Ovary (tissue), 9 donors: ENCODE measurements around the gene DUSP1. TPM values are rescaled to one million over a fixed set of nuclear protein-coding genes. Genes with fewer than 3 reads are reported as not detected.

ENCODE experiments used
- DNase-seq, 5 donors: peaks; one replicate each; pipeline ENCODE4 v3.0.0-alpha.2; 2019 to 2020
- H3K27ac ChIP-seq, 2 donors: fragments of 200-600 bp; one replicate each; pipeline versions ENCODE4 v1.5.1 to v1.8.0; 2019 to 2022
- H3K27me3 ChIP-seq: fragments of 200-600 bp; one replicate; pipeline ENCODE4 v1.8.0; 2022
- H3K36me3 ChIP-seq: fragments of 200-600 bp; sonication (generic); one replicate; pipeline ENCODE4 v1.5.1; 2019
- H3K4me1 ChIP-seq: one replicate; pipeline ENCODE4 v1.8.1; 2013; ENCODE audit warnings: mild to moderate bottlenecking, moderate library complexity; ENCODE audit not compliant: insufficient read depth
- H3K4me3 ChIP-seq: fragments of 200-600 bp; sonication (generic); one replicate; pipeline ENCODE4 v1.5.1; 2017
- H3K9me3 ChIP-seq, 2 donors: fragments of 200-600 bp in 1 of 2; sonication (generic) in 1 of 2; one replicate each; pipeline versions ENCODE4 v1.5.1 to v1.8.1; 2013 to 2019; ENCODE audit warnings: mild to moderate bottlenecking in 1 of 2, moderate library complexity in 1 of 2
- EP300 ChIP-seq: sonication (generic); formaldehyde crosslinking; IDR thresholded peaks from one replicate; pipeline ENCODE4 v1.6.1; 2017; ENCODE audit warnings: antibody characterized with exemption
- POLR2A ChIP-seq: fragments of 450-650 bp; IDR thresholded peaks from one replicate; pipeline ENCODE4 v1.6.1; 2017; ENCODE audit warnings: antibody characterized with exemption, mild to moderate bottlenecking, moderate library complexity
- WGBS, 3 donors: extraction: QIAGEN DNeasy Blood & Tissue Kit in 1 of 3; methylation state at CpG; one replicate each; pipeline versions ENCODE4 v1.1.5 to v1.1.7; 2013 to 2017; 5-methylcytosine and 5-hydroxymethylcytosine counted together
- intact Hi-C, 4 donors: fragments of 100-400 bp; cut with DNase I; formaldehyde crosslinking; loops; one replicate each; pipeline versions ENCODE4 v1.11.0 to v1.15.1; 2022 to 2023
- polyA plus RNA-seq, 2 donors: library from polyadenylated mRNA; stranded (reverse); fragments of 200-250 nt in 1 of 2; fragments of 350-450 nt in 1 of 2; fragmentation: Illumina TruSeq in 1 of 2; extraction: RNeasy Lipid Tissue Mini Kit (QIAGEN cat#74804) in 1 of 2; gene quantifications; one replicate each; pipeline ENCODE4 v1.2.3, GENCODE V29; 2013 to 2014
- total RNA-seq, 7 donors: library from RNA; depleted of rRNA in 2 of 7; stranded (reverse); fragments of >200 nt in 2 of 7; fragmentation: NEBNext Ultra II Directional in 3 of 7; extraction: Animal tissue kit (Norgen Biotek cat#: 25700) in 3 of 7; gene quantifications; one replicate each; pipeline versions ENCODE4 v1.1.0 to v1.2.4, GENCODE V29; 2016 to 2023
- TF ChIP-seq, protein P1 (sequence below), 3 donors: fragments of 450-650 bp in 2 of 3; fragments of 200-600 bp in 1 of 3; IDR thresholded peaks; one replicate each; pipeline versions ENCODE4 v1.5.1 to v1.8.0; 2016 to 2022; ENCODE audit warnings: antibody characterized with exemption in 3 of 3, mild to moderate bottlenecking in 1 of 3
- donor health status: DM: no; HTN: no; CAD: no; lungs with moderate emphysema.
- donor health status: DM: no; HTN: no; CAD: no.
- donor health status: Bipolar disorder and iron deficiency.
- donor health status: DM: yes; HTN: yes; CAD: no.
- donor health status: DM: no; HTN: no; CAD: no.
- donor health status: DM: yes; HTN: yes; CAD: no.

The DUSP1 gene
- total and polyA plus RNA-seq, 9 donors = 112 to 2,672 (median 201) TPM

DNA sequence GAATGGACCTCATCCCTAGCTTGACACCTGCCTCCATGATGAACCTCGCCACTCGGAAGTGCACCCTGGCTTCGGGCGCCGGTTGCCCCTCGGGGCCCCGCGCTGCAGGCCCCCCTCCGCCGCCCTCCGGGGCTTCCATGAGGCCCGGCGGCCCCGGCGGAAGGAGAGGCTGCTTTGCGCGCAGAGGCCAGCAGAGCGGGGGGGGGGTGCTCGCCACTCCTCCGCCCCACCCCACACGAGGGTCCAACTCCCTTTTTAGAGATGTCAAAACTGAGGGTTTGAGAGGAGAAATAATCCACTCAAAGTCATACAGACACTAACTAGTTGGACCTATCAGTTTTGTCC is 7.9 kb downstream of the DUSP1 start:
- H3K36me3 ChIP-seq = no peaks in the 10 kb centered on the region
- no peak overlapping the region for H3K4me3 ChIP-seq
- TF ChIP-seq, protein P1, sequence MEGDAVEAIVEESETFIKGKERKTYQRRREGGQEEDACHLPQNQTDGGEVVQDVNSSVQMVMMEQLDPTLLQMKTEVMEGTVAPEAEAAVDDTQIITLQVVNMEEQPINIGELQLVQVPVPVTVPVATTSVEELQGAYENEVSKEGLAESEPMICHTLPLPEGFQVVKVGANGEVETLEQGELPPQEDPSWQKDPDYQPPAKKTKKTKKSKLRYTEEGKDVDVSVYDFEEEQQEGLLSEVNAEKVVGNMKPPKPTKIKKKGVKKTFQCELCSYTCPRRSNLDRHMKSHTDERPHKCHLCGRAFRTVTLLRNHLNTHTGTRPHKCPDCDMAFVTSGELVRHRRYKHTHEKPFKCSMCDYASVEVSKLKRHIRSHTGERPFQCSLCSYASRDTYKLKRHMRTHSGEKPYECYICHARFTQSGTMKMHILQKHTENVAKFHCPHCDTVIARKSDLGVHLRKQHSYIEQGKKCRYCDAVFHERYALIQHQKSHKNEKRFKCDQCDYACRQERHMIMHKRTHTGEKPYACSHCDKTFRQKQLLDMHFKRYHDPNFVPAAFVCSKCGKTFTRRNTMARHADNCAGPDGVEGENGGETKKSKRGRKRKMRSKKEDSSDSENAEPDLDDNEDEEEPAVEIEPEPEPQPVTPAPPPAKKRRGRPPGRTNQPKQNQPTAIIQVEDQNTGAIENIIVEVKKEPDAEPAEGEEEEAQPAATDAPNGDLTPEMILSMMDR (IDR thresholded peaks at IDR 0.05) = no peak
- TF ChIP-seq POLR2A (no peak), EP300 (no peak)
- intact Hi-C loops = no loop called here
- DNase-seq = no peak
- H3K27me3 ChIP-seq = no peaks in the 10 kb centered on the region
- WGBS, 3 donors = 89 to 96% (median 91%) methylated on average over 21 of the region's 21 CpGs
- no peak overlapping the region for H3K27ac ChIP-seq
- no peaks in the 10 kb centered on the region for H3K9me3 ChIP-seq
- H3K4me1 ChIP-seq = peaks cover 4% of the 10 kb centered on the region

GRCh38 chr5:172762214-172763119 is 8.5 kb downstream of the DUSP1 start:
- Histone ChIP-seq H3K4me3 (no peak overlapping the region), H3K27ac (no peak overlapping the region), H3K27me3 (no peaks in the 10 kb centered on the region), H3K4me1 (peaks cover 3% of the 10 kb centered on the region), H3K9me3 (no peaks in the 10 kb centered on the region), H3K36me3 (no peaks in the 10 kb centered on the region)
- intact Hi-C loops = no loop called here
- peak in 1 of 5 donors; percentile 44 for DNase-seq
- 95 to 96% (median 95%) methylated on average over 33 to 37 of the region's 37 CpGs for WGBS, 3 donors
- TF ChIP-seq, protein P1 (IDR thresholded peaks at IDR 0.05) = no peak
- no peak for TF ChIP-seq EP300

DNA sequence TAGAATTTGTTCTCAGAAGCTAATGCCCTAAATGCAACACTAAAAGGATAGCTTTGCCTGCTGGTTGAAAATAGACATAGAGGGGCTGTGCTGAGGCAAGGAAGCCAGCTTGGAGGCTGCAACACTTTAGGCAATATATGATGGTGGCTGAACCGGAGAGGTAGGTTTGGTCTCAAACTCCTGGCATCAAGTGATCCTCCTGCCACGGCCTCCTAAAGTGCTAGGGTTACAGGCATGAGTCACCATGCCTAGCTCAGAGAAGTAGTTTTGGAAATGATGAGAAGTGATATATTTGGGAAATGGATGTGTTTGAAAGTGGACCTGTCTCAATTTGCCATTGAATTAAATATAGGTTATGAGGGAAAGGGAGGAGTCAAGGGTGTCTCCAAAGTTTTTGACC is 10.0 kb downstream of the DUSP1 start:
- Histone ChIP-seq H3K9me3 (no peaks in the 10 kb centered on the region), H3K36me3 (no peaks in the 10 kb centered on the region), H3K27me3 (no peaks in the 10 kb centered on the region), H3K4me3 (no peak overlapping the region), H3K27ac (no peak overlapping the region), H3K4me1 (peaks cover 3% of the 10 kb centered on the region)
- intact Hi-C loops = no loop called here
- no peak for TF ChIP-seq EP300
- TF ChIP-seq, protein P1 (IDR thresholded peaks at IDR 0.05) = no peak
- no peak for TF ChIP-seq POLR2A
- WGBS, 3 donors = 85 to 90% (median 90%) methylated on average over 2 of the region's 2 CpGs
- no peak for DNase-seq

DNA sequence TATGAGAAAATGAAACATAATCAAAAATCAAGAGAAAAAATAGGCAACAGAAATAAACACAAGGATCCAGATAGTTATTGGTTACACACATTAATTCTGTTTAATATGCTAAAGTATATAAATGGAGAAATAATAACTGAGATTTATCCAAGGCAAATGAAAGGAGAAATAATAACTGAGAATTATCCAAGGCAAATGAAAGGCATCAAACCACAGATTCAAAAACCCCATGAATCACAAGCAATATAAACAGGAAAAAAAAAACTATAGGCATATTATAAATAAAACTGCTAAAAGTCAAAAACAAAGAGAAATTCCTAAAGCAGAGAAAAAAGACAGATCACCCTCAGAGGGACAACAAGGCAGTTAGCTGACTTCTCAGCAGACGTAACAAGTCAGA is 10.9 kb downstream of the DUSP1 start:
- Histone ChIP-seq H3K4me3 (no peak overlapping the region), H3K27me3 (no peaks in the 10 kb centered on the region), H3K9me3 (no peaks in the 10 kb centered on the region), H3K27ac (no peak overlapping the region), H3K36me3 (no peaks in the 10 kb centered on the region), H3K4me1 (peaks cover 3% of the 10 kb centered on the region)
- intact Hi-C loops = no loop called here
- TF ChIP-seq EP300 = no peak
- TF ChIP-seq, protein P1 (IDR thresholded peaks at IDR 0.05) = no peak
- TF ChIP-seq POLR2A = no peak
- no peak for DNase-seq
- 94 to 96% (median 95%) methylated on average over 1 of the region's 1 CpG for WGBS, 3 donors
